WTC11 (cell line): ENCODE measurements around the gene PKP2. TPM values are rescaled to one million over a fixed set of nuclear protein-coding genes. Genes with fewer than 3 reads are reported as not detected.

Experiments used
- ATAC-seq: fragments of 200-7000 bp; cut with Tn5 transposase; 2 replicates; pipeline ENCODE4 v1.10.0; 2021; ENCODE audit warnings: mild to moderate bottlenecking, moderate library complexity
- CTCF ChIA-PET: fragments of 300-600 bp; sonication (Branson Sonifier 250); formaldehyde crosslinking; loops from one replicate; lab custom pipeline; 2021; ENCODE audit warnings: antibody characterized with exemption; lab: Charles Lee
- POLR2A ChIA-PET: fragments of 350-600 bp; sonication (Branson Sonifier 250); formaldehyde crosslinking; loops from one replicate; lab custom pipeline; 2021; ENCODE audit warnings: antibody characterized with exemption; lab: Charles Lee
- DNase-seq: peaks from one replicate; pipeline ENCODE4 v3.0.0; 2021; ENCODE audit warnings: low spot score
- H3K27ac Mint-ChIP-seq: 2 replicates; pipeline ENCODE4 v1.8.0; 2021; ENCODE audit warnings: mixed read lengths
- H3K27me3 Mint-ChIP-seq: 2 replicates; pipeline ENCODE4 v1.8.0; 2021; ENCODE audit warnings: low read depth, mild to moderate bottlenecking, moderate library complexity, mixed read lengths
- H3K36me3 Mint-ChIP-seq: 2 replicates; pipeline ENCODE4 v1.8.0; 2021; ENCODE audit warnings: mixed read lengths
- H3K4me1 Mint-ChIP-seq: 2 replicates; pipeline ENCODE4 v1.8.0; 2022; ENCODE audit warnings: mixed read lengths
- H3K4me3 Mint-ChIP-seq: 2 replicates; pipeline ENCODE4 v1.8.0; 2021; ENCODE audit warnings: mild to moderate bottlenecking, moderate library complexity, mixed read lengths
- H3K9me3 Mint-ChIP-seq: 2 replicates; pipeline ENCODE4 v1.8.0; 2021; ENCODE audit warnings: mixed read lengths
- ATF1 ChIP-seq: sonication (generic); formaldehyde crosslinking; IDR thresholded peaks from 2 replicates; pipeline ENCODE4 v1.8.1; 2023; ENCODE audit warnings: mild to moderate bottlenecking, moderate library complexity, missing genetic modification reagents
- ETV6 ChIP-seq: sonication (generic); formaldehyde crosslinking; IDR thresholded peaks from 2 replicates; pipeline ENCODE4 v1.8.1; 2022; ENCODE audit warnings: mild to moderate bottlenecking, missing genetic modification reagents
- FOXJ3 ChIP-seq: sonication (generic); formaldehyde crosslinking; IDR thresholded peaks from 2 replicates; pipeline ENCODE4 v1.9.0; 2021; ENCODE audit warnings: missing genetic modification reagents, mild to moderate bottlenecking, borderline replicate concordance
- FOXK1 ChIP-seq: sonication (generic); formaldehyde crosslinking; IDR thresholded peaks from 2 replicates; pipeline ENCODE4 v1.8.0; 2022; ENCODE audit warnings: mild to moderate bottlenecking, moderate library complexity, missing genetic modification reagents
- GABPB1 ChIP-seq: sonication (generic); formaldehyde crosslinking; IDR thresholded peaks from 2 replicates; pipeline ENCODE4 v1.8.1; 2023; ENCODE audit warnings: mild to moderate bottlenecking, missing genetic modification reagents
- GTF2I ChIP-seq: fragments of 250-450 bp; sonication (Bioruptor Pico); conservative IDR thresholded peaks from 2 replicates; pipeline ENCODE4 v1.4.0; 2021; ENCODE audit warnings: mild to moderate bottlenecking
- JUN ChIP-seq: sonication (generic); formaldehyde crosslinking; IDR thresholded peaks from 2 replicates; pipeline ENCODE4 v1.8.0; 2023; ENCODE audit warnings: mild to moderate bottlenecking, missing genetic modification reagents
- NFATC4 ChIP-seq: fragments of 250-450 bp; sonication (Bioruptor Pico); IDR thresholded peaks from 2 replicates; pipeline ENCODE4 v1.9.0; 2021; ENCODE audit warnings: mild to moderate bottlenecking
- NR2C2 ChIP-seq: sonication (generic); formaldehyde crosslinking; IDR thresholded peaks from 2 replicates; pipeline ENCODE4 v1.8.0; 2022; ENCODE audit warnings: mild to moderate bottlenecking, missing genetic modification reagents
- PRRX2 ChIP-seq: fragments of 250-450 bp; sonication (Bioruptor Pico); IDR thresholded peaks from 2 replicates; pipeline ENCODE4 v1.8.0; 2021; ENCODE audit warnings: mild to moderate bottlenecking
- SMAD3 ChIP-seq: sonication (generic); formaldehyde crosslinking; IDR thresholded peaks from 2 replicates; pipeline ENCODE4 v1.8.0; 2022; ENCODE audit warnings: missing genetic modification reagents, mild to moderate bottlenecking, borderline replicate concordance
- SMAD4 ChIP-seq: sonication (generic); formaldehyde crosslinking; IDR thresholded peaks from 2 replicates; pipeline ENCODE4 v1.8.0; 2022; ENCODE audit warnings: mild to moderate bottlenecking, missing genetic modification reagents
- TEAD1 ChIP-seq: sonication (generic); formaldehyde crosslinking; IDR thresholded peaks from 2 replicates; pipeline ENCODE4 v1.8.0; 2022; ENCODE audit warnings: mild to moderate bottlenecking, missing genetic modification reagents
- ZNF138 ChIP-seq: sonication (generic); formaldehyde crosslinking; conservative IDR thresholded peaks from 2 replicates; pipeline ENCODE4 v1.8.1; 2022; ENCODE audit warnings: mild to moderate bottlenecking, moderate library complexity, missing genetic modification reagents
- ZNF232 ChIP-seq: sonication (generic); formaldehyde crosslinking; IDR thresholded peaks from 2 replicates; pipeline ENCODE4 v1.8.0; 2022; ENCODE audit warnings: mild to moderate bottlenecking, missing genetic modification reagents
- ZNF317 ChIP-seq: sonication (generic); formaldehyde crosslinking; IDR thresholded peaks from 2 replicates; pipeline ENCODE4 v1.8.1; 2023; ENCODE audit warnings: low read depth, mild to moderate bottlenecking, moderate library complexity, missing genetic modification reagents, borderline replicate concordance
- ZNF416 ChIP-seq: fragments of 250-450 bp; sonication (Bioruptor Pico); IDR thresholded peaks from 2 replicates; pipeline ENCODE4 v1.9.0; 2021; ENCODE audit warnings: mild to moderate bottlenecking, inconsistent platforms
- ZNF423 ChIP-seq: fragments of 250-450 bp; sonication (Bioruptor Pico); IDR thresholded peaks from 2 replicates; pipeline ENCODE4 v2.1.2; 2022; ENCODE audit warnings: mild to moderate bottlenecking, moderate library complexity
- total RNA-seq: library from RNA; stranded (reverse); gene quantifications from 3 replicates; pipeline ENCODE4 v1.2.3, GENCODE V29; 2021
- TF ChIP-seq, protein P1 (sequence below): sonication (generic); formaldehyde crosslinking; IDR thresholded peaks from 2 replicates; pipeline ENCODE4 v1.8.1; 2022; ENCODE audit warnings: mild to moderate bottlenecking, missing genetic modification reagents, moderate library complexity, borderline replicate concordance
- TF ChIP-seq, protein P2 (sequence below): fragments of 200-600 bp; IDR thresholded peaks from 2 replicates; pipeline ENCODE4 v1.8.0; 2022; ENCODE audit warnings: antibody characterized with exemption
- TF ChIP-seq, protein P3 (sequence below): sonication (generic); formaldehyde crosslinking; IDR thresholded peaks from 2 replicates; pipeline ENCODE4 v1.8.1; 2023; ENCODE audit warnings: mild to moderate bottlenecking, missing genetic modification reagents, moderate library complexity
- TF ChIP-seq, protein P4 (sequence below): sonication (generic); formaldehyde crosslinking; IDR thresholded peaks from 2 replicates; pipeline ENCODE4 v1.8.1; 2023; ENCODE audit warnings: mild to moderate bottlenecking, missing genetic modification reagents
- TF ChIP-seq, protein P5 (sequence below): sonication (generic); formaldehyde crosslinking; IDR thresholded peaks from 2 replicates; pipeline ENCODE4 v1.8.0; 2023; ENCODE audit warnings: missing genetic modification reagents, mild to moderate bottlenecking, borderline replicate concordance
- TF ChIP-seq, protein P6 (sequence below): sonication (generic); formaldehyde crosslinking; IDR thresholded peaks from 2 replicates; pipeline ENCODE4 v1.8.0; 2022; ENCODE audit warnings: mild to moderate bottlenecking, missing genetic modification reagents

The PKP2 gene
- total RNA-seq, 1 experiment from 2014 or later: 22.0 TPM

DNA sequence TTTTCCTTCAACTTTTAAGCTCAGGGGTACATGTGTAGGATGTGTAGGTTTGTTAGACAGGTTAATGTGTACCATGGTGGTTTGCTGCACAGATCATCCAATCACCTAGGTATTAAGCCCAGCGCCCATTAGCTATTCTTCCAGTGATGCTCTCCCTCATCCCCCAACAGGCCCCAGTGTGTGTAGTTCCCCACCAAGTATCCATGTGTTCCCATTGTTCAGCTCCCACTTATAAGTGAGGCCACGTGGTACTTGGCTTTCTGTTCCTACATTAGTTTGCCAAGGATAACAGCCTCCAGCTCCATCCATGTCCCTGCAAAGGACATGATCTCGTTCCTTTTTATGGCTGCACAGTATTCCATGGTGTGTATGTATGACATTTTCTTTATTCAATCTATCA, 92.3 kb downstream of the PKP2 start (continued):
- TF ChIP-seq, protein P1, sequence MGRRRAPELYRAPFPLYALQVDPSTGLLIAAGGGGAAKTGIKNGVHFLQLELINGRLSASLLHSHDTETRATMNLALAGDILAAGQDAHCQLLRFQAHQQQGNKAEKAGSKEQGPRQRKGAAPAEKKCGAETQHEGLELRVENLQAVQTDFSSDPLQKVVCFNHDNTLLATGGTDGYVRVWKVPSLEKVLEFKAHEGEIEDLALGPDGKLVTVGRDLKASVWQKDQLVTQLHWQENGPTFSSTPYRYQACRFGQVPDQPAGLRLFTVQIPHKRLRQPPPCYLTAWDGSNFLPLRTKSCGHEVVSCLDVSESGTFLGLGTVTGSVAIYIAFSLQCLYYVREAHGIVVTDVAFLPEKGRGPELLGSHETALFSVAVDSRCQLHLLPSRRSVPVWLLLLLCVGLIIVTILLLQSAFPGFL: no peak
- TF ChIP-seq SMAD3 (CRISPR knock-in tag) (no peak), ZNF317 (CRISPR knock-in tag) (no peak), ZNF138 (CRISPR knock-in tag) (no peak), ETV6 (CRISPR knock-in tag) (no peak)

DNA sequence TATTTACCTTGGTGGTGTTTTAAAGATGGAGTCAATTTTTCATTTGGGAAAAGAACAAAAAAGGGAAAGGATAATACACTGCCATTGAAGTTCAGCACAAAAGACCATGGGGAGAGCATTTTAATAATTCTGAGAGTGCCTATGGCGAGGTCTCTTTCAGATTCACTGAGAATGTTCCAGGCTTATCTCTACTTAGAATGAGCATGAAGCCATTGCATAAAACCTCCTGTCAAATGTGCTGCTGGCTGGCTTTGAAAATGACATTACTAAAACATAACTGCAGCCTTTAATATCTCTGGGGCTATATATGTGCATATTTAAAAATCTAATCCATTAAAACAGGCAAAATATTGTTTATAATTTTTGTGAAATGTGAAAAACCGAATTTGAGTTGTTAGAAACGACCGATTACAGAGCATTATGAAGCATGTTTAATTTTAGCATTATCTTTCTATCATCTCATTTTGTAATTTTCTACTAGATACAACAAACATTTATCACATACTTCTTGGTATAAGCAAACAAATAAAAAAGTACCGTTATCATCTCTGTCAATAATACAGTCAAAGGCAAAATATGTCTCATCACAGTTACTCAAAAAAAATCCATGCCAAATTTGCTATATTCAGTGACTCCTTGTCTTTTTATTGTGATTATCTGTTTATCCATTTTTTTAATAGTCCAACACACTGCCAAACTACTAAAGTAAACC, 95.2 kb downstream of the PKP2 start:
- peaks cover 25% of the 10 kb centered on the region for H3K36me3 Mint-ChIP-seq
- POLR2A ChIA-PET: no interaction called here
- no peak for TF ChIP-seq FOXJ3 (CRISPR knock-in tag)
- TF ChIP-seq, protein P2, sequence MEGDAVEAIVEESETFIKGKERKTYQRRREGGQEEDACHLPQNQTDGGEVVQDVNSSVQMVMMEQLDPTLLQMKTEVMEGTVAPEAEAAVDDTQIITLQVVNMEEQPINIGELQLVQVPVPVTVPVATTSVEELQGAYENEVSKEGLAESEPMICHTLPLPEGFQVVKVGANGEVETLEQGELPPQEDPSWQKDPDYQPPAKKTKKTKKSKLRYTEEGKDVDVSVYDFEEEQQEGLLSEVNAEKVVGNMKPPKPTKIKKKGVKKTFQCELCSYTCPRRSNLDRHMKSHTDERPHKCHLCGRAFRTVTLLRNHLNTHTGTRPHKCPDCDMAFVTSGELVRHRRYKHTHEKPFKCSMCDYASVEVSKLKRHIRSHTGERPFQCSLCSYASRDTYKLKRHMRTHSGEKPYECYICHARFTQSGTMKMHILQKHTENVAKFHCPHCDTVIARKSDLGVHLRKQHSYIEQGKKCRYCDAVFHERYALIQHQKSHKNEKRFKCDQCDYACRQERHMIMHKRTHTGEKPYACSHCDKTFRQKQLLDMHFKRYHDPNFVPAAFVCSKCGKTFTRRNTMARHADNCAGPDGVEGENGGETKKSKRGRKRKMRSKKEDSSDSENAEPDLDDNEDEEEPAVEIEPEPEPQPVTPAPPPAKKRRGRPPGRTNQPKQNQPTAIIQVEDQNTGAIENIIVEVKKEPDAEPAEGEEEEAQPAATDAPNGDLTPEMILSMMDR: no peak
- no peak for TF ChIP-seq GABPB1 (CRISPR knock-in tag)
- TF ChIP-seq ZNF232 (CRISPR knock-in tag): no peak
- TF ChIP-seq SMAD4: no peak
- no peak for TF ChIP-seq GTF2I (CRISPR knock-in tag)
- no peak for TF ChIP-seq TEAD1 (CRISPR knock-in tag)
- TF ChIP-seq, protein P3, sequence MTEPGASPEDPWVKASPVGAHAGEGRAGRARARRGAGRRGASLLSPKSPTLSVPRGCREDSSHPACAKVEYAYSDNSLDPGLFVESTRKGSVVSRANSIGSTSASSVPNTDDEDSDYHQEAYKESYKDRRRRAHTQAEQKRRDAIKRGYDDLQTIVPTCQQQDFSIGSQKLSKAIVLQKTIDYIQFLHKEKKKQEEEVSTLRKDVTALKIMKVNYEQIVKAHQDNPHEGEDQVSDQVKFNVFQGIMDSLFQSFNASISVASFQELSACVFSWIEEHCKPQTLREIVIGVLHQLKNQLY (CRISPR knock-in tag): no peak
- no peak for TF ChIP-seq PRRX2 (CRISPR knock-in tag)
- TF ChIP-seq NFATC4: no peak
- TF ChIP-seq, protein P4, sequence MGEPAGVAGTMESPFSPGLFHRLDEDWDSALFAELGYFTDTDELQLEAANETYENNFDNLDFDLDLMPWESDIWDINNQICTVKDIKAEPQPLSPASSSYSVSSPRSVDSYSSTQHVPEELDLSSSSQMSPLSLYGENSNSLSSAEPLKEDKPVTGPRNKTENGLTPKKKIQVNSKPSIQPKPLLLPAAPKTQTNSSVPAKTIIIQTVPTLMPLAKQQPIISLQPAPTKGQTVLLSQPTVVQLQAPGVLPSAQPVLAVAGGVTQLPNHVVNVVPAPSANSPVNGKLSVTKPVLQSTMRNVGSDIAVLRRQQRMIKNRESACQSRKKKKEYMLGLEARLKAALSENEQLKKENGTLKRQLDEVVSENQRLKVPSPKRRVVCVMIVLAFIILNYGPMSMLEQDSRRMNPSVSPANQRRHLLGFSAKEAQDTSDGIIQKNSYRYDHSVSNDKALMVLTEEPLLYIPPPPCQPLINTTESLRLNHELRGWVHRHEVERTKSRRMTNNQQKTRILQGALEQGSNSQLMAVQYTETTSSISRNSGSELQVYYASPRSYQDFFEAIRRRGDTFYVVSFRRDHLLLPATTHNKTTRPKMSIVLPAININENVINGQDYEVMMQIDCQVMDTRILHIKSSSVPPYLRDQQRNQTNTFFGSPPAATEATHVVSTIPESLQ (CRISPR knock-in tag): no peak
- TF ChIP-seq ZNF416 (CRISPR knock-in tag): no peak
- TF ChIP-seq JUN (CRISPR knock-in tag): no peak
- no peaks in the 10 kb centered on the region for H3K4me1 Mint-ChIP-seq
- H3K4me3 Mint-ChIP-seq: no peak overlapping the region
- ATAC-seq: no peak
- no peak overlapping the region for H3K27ac Mint-ChIP-seq
- DNase-seq: no peak
- H3K27me3 Mint-ChIP-seq: no peaks in the 10 kb centered on the region
- CTCF ChIA-PET: no interaction called here
- H3K9me3 Mint-ChIP-seq: peaks cover 30% of the 10 kb centered on the region

DNA sequence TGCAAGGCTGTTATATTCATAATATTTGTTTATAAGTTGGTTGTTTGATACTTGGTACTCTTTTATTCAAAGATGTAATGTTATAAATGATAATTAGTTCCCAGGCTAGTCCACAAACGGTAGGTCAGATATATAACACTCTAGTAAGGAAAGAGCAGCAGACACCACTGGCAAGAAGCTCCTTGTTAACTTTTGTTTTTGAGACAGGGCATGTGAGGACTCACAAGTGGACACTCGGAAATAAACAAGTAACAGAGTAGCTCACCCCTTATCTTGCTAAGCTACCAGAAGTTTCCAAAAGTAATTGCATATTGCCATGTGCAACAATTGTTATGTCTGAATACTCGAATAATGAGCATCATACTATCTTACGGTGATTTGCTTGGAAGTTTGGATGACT, 102.3 kb downstream of the PKP2 start:
- H3K27me3 Mint-ChIP-seq: no peaks in the 10 kb centered on the region
- DNase-seq (no peak), ATAC-seq (no peak)
- no peak overlapping the region for H3K4me3 Mint-ChIP-seq
- POLR2A ChIA-PET: no interaction called here
- CTCF ChIA-PET: interaction anchor here (1.0 kb wide), 1 partner anchor 39 kb away, joined by 3 read pairs; no protein-coding TSS in a partner anchor
- peaks cover 26% of the 10 kb centered on the region for H3K36me3 Mint-ChIP-seq
- H3K4me1 Mint-ChIP-seq: no peaks in the 10 kb centered on the region
- peaks cover 9% of the 10 kb centered on the region for H3K9me3 Mint-ChIP-seq
- H3K27ac Mint-ChIP-seq: no peak overlapping the region
- TF ChIP-seq, protein P5, sequence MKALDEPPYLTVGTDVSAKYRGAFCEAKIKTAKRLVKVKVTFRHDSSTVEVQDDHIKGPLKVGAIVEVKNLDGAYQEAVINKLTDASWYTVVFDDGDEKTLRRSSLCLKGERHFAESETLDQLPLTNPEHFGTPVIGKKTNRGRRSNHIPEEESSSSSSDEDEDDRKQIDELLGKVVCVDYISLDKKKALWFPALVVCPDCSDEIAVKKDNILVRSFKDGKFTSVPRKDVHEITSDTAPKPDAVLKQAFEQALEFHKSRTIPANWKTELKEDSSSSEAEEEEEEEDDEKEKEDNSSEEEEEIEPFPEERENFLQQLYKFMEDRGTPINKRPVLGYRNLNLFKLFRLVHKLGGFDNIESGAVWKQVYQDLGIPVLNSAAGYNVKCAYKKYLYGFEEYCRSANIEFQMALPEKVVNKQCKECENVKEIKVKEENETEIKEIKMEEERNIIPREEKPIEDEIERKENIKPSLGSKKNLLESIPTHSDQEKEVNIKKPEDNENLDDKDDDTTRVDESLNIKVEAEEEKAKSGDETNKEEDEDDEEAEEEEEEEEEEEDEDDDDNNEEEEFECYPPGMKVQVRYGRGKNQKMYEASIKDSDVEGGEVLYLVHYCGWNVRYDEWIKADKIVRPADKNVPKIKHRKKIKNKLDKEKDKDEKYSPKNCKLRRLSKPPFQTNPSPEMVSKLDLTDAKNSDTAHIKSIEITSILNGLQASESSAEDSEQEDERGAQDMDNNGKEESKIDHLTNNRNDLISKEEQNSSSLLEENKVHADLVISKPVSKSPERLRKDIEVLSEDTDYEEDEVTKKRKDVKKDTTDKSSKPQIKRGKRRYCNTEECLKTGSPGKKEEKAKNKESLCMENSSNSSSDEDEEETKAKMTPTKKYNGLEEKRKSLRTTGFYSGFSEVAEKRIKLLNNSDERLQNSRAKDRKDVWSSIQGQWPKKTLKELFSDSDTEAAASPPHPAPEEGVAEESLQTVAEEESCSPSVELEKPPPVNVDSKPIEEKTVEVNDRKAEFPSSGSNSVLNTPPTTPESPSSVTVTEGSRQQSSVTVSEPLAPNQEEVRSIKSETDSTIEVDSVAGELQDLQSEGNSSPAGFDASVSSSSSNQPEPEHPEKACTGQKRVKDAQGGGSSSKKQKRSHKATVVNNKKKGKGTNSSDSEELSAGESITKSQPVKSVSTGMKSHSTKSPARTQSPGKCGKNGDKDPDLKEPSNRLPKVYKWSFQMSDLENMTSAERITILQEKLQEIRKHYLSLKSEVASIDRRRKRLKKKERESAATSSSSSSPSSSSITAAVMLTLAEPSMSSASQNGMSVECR: no peak
- no peak for TF ChIP-seq ZNF138 (CRISPR knock-in tag)
- TF ChIP-seq NR2C2 (CRISPR knock-in tag): no peak
- TF ChIP-seq ATF1 (CRISPR knock-in tag): no peak
- TF ChIP-seq FOXK1 (CRISPR knock-in tag): no peak
- TF ChIP-seq, protein P6, sequence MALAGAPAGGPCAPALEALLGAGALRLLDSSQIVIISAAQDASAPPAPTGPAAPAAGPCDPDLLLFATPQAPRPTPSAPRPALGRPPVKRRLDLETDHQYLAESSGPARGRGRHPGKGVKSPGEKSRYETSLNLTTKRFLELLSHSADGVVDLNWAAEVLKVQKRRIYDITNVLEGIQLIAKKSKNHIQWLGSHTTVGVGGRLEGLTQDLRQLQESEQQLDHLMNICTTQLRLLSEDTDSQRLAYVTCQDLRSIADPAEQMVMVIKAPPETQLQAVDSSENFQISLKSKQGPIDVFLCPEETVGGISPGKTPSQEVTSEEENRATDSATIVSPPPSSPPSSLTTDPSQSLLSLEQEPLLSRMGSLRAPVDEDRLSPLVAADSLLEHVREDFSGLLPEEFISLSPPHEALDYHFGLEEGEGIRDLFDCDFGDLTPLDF (CRISPR knock-in tag): no peak
- TF ChIP-seq ZNF423 (CRISPR knock-in tag): no peak
